ENCODE measurements around the gene SDHAF3.
A peak's percentile ranks its signal among the peaks of the same experiment; 100 is the strongest.
"Not testable (repeated sequence)": the region's sequence is repeated elsewhere in the genome, so short reads cannot be mapped to it uniquely, and the experiment has no call there.

Gene SDHAF3

DNA sequence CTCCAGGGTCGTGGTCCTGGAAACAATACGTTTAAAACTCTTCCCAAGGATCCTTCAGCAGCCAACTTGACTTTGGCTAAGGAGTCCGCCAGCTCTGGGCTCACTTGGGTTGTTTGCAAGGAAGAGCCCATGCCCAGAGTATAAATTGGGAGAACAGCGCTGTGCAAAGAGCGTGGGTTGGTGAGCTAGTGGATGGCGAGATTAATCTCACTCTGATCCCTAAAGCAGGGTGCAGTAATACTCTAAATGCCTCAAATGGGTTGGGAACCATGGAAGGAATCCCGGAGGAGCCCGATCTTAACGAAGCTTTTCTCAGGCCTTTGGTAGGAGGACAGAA is 495 bp upstream of the SDHAF3 start:
- H3K36me3 ChIP-seq, result no peaks in the 10 kb centered on the region
- no peaks in the 10 kb centered on the region for H3K27me3 ChIP-seq
- H3K4me3 ChIP-seq, result peak overlapping the region; percentile 61 to 83
- H3K9me3 ChIP-seq, result no peaks in the 10 kb centered on the region
- H3K27ac ChIP-seq, result peak overlapping the region; percentile 71 to 75
- no peak for DNase-seq
- intact Hi-C loops (cut with DNase I; ENCODE audit: low total_unique reads), result no loop called here
- TF ChIP-seq, protein P1, sequence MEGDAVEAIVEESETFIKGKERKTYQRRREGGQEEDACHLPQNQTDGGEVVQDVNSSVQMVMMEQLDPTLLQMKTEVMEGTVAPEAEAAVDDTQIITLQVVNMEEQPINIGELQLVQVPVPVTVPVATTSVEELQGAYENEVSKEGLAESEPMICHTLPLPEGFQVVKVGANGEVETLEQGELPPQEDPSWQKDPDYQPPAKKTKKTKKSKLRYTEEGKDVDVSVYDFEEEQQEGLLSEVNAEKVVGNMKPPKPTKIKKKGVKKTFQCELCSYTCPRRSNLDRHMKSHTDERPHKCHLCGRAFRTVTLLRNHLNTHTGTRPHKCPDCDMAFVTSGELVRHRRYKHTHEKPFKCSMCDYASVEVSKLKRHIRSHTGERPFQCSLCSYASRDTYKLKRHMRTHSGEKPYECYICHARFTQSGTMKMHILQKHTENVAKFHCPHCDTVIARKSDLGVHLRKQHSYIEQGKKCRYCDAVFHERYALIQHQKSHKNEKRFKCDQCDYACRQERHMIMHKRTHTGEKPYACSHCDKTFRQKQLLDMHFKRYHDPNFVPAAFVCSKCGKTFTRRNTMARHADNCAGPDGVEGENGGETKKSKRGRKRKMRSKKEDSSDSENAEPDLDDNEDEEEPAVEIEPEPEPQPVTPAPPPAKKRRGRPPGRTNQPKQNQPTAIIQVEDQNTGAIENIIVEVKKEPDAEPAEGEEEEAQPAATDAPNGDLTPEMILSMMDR (IDR thresholded peaks at IDR 0.05), result no peak
- H3K4me1 ChIP-seq, result peaks cover 0 to 15% (median 7%) of the 10 kb centered on the region in 4 donors

DNA sequence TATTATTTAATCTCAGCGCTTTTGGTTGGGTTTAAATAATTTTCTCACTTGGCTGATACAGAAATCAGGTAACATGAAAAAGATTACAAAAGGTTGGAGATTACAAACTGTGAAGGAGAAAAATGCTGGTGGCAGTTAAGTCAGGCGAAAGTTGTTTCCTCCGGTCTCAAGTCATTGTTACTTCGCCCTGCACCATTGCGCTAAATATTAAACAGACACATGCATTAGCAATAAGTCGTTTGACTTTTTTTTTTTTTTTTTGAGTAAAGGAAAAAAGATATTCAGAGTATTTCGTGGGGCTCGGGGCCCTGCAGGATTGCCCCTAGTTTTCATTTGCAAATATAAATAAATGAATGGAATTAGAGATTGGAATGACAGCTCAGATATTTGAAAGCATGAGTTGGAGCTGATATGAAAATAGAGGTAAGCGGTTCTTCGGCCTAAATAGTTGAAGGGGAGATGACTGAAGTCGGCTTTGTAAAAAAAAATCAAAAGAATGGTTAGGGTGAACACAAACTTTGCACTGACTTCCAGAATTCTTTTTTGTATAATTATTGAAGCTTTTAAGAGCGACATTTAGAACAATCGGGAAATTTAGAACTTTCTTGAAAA is 914 bp downstream of the SDHAF3 start:
- H3K4me3 ChIP-seq, result peak overlapping the region; percentile 61 to 83
- intact Hi-C loops (cut with DNase I; ENCODE audit: low total_unique reads), result no loop called here
- TF ChIP-seq, protein P1 (IDR thresholded peaks at IDR 0.05), result no peak
- no peak for DNase-seq
- H3K27ac ChIP-seq, result peak overlapping the region in 1 of 2 donors; percentile 75
- H3K27me3 ChIP-seq, result no peaks in the 10 kb centered on the region
- no peaks in the 10 kb centered on the region for H3K9me3 ChIP-seq
- H3K4me1 ChIP-seq, result peaks cover 0 to 15% (median 7%) of the 10 kb centered on the region in 4 donors
- H3K36me3 ChIP-seq, result no peaks in the 10 kb centered on the region

DNA sequence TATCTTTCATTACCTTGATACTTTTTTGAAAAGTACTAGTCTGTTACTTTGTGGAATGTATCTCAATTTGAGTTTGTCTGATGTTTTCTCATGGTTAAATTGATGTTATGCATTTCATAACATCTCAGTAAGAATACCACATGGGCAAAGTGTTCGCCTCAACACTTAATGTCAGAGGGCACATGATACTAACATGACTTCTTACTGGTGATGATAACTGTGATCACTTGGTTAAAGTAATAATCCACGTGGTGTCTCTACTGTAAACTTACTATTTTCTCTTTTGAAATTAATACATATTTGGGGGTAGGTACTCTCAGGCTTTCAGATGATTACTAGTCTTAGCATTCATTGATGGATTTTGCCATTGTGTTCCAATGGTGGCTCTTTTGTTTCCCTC is 2.2 kb downstream of the SDHAF3 start:
- H3K27me3 ChIP-seq, result no peaks in the 10 kb centered on the region
- TF ChIP-seq, protein P1 (IDR thresholded peaks at IDR 0.05), result no peak
- intact Hi-C loops (cut with DNase I; ENCODE audit: low total_unique reads), result no loop called here

DNA sequence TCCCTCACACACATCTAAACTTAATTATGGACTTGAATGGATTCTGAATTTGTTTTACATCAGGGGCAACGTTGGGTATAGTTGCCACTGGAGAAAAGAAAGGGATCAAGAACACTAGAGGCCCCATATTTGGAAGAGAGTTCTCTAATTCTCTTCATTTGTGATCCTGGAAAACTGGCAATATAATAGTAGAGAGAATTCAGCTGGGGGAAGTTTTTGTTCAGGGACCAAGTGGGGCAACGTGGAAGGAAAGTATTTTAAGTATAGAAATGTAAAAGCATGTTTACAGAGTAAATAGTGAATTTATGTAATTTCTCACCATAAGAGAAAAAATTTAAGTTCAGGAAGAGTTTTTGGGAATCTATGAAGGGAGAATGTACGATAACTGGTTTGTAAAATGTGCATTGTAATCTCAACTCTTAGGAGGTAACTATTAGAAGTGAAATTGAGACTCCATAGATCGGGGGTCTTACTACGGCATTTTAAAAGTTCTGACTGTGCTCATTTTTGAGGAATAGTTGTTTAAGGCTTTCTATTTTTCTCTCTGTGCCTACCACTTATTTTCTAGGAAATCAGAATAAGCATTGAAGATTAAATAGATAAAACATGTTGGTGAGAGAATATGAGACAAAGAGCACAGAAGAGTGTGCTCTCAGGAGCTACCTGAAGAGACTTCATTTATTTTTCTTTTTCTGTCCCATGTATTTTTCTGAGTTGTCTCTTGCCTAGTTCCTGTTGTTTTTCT is 3.4 kb downstream of the SDHAF3 start:
- no peak for DNase-seq
- H3K27me3 ChIP-seq, result no peaks in the 10 kb centered on the region
- no peaks in the 10 kb centered on the region for H3K9me3 ChIP-seq
- intact Hi-C loops (cut with DNase I; ENCODE audit: low total_unique reads), result no loop called here
- TF ChIP-seq, protein P1 (IDR thresholded peaks at IDR 0.05), result no peak
- no peak overlapping the region for H3K27ac ChIP-seq
- H3K4me1 ChIP-seq, result peaks cover 0 to 15% (median 7%) of the 10 kb centered on the region in 4 donors
- no peaks in the 10 kb centered on the region for H3K36me3 ChIP-seq
- H3K4me3 ChIP-seq, result no peak overlapping the region

More for the DNA sequence above, 2.2 kb downstream of the SDHAF3 start:
- Histone ChIP-seq H3K4me1 (peaks cover 0 to 15% (median 7%) of the 10 kb centered on the region in 4 donors), H3K4me3 (no peak overlapping the region), H3K36me3 (no peaks in the 10 kb centered on the region), H3K9me3 (no peaks in the 10 kb centered on the region), H3K27ac (no peak overlapping the region)
- DNase-seq, result no peak

DNA sequence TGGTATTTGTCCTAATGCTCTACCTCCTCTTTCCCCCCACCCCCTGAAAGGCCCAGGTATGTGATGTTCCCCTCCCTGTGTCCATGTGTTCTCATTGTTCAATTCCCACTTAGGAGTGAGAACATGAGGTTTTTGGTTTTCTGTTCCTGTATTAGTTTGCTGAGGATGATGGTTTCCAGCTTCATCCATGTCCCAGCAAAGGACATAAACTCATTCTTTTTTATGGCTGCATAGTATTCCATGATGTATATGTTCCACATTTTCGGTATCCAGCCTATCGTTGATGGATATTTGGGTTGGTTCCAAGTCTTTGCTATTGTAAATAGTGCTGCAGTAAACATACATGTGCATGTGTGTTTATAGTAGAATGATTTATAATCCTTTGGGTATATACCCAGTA is 5.6 kb downstream of the SDHAF3 start:
- H3K36me3 ChIP-seq; H3K27ac ChIP-seq; H3K27me3 ChIP-seq; H3K4me3 ChIP-seq; DNase-seq; H3K9me3 ChIP-seq; intact Hi-C loops (cut with DNase I; ENCODE audit: low total_unique reads): not testable (repeated sequence)
- H3K4me1 ChIP-seq, result peaks cover 0 to 13% (median 7%) of the 10 kb centered on the region in 4 donors

DNA sequence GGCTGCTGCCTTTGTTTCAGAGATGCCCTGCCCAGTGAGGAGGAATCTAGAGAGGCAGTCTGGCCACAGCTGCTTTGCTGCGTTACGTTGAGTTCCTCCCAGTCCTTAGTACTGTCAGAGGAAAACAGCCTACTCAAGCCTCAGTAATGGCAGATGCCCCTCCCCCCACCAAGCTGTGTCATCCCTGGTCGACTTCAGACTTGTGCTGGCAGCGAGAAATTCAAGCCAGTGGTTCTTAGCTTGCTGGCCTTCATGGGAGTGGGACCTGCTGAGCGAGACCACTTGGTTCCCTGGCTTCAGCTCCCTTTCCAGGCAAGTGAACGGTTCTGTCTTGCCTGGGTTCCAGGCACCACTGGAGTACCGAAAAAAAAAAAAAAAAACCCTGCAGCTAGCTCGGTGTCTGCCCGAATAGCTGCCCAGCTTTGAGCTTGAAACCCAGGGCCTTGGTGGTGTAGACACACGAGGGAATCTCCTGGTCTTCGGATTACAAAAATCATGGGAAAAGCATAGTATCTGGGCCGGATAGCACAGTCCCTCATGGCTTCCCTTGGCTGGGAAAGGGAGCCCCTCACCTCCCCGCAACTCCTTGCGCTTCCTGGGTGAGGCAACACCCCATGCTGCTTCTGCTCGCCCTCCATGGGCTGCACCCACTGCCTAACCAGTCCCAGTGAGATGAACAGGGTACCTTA is 9.1 kb downstream of the SDHAF3 start:
- H3K4me3 ChIP-seq, result no peak overlapping the region
- H3K9me3 ChIP-seq, result no peaks in the 10 kb centered on the region
- H3K27ac ChIP-seq, result no peak overlapping the region
- no peak for DNase-seq
- H3K36me3 ChIP-seq, result no peaks in the 10 kb centered on the region
- TF ChIP-seq, protein P1 (IDR thresholded peaks at IDR 0.05), result no peak
- intact Hi-C loops (cut with DNase I; ENCODE audit: low total_unique reads), result no loop called here
- H3K4me1 ChIP-seq, result no peaks in the 10 kb centered on the region
- no peaks in the 10 kb centered on the region for H3K27me3 ChIP-seq
